T follicular helper cell (primary cell): ENCODE measurements around the gene RGS9BP.
"Not testable (repeated sequence)": the region's sequence is repeated elsewhere in the genome, so short reads cannot be mapped to it uniquely, and the experiment has no call there.

Experiments used
- DNase-seq: peaks from one replicate; pipeline ENCODE4 v3.0.0-alpha.2; 2020; ENCODE audit warnings: low read depth
- total RNA-seq, 2 experiments: gene quantifications; one replicate each; lab custom pipeline; 2026; lab: John Stamatoyannopoulos, UW

The RGS9BP gene, protein sequence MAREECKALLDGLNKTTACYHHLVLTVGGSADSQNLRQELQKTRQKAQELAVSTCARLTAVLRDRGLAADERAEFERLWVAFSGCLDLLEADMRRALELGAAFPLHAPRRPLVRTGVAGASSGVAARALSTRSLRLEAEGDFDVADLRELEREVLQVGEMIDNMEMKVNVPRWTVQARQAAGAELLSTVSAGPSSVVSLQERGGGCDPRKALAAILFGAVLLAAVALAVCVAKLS
- total RNA-seq: 0.04 to 0.48 reads per million in 2 experiments

DNA sequence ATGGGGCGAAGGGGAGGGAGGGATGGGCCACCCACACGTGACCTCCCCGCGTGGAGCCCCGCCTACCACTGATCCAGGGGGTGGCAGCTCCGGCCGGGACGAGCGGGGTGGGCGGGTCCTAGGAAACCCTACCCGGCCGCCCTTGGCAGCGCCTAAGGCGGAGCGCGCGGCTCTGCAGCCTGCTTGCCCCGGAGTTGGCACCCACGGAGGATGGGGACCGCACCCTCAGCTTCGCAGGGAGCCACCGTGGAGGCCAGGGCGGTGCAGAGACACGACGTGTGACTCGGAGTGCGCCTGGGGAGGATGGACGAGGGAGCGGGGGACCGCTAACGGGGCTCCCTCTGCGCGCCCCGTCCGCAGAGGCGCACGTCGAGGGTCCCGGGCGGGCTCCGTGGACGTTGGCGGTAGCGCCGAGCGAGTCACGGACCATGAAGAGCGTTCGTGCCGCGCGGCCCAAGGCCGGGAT is at the start of gene RGS9BP:
Gene RGS9BP (plus strand): TSS at position 129 of the 466 bp plus-strand sequence. CDS start 416 bp downstream, outside the sequence.
- peak; percentile 58 for DNase-seq

- DNase-seq: no peak
Observed at GRCh38 chr19:32626969-32627368, 48.7 kb upstream of the RGS9BP start.

DNA sequence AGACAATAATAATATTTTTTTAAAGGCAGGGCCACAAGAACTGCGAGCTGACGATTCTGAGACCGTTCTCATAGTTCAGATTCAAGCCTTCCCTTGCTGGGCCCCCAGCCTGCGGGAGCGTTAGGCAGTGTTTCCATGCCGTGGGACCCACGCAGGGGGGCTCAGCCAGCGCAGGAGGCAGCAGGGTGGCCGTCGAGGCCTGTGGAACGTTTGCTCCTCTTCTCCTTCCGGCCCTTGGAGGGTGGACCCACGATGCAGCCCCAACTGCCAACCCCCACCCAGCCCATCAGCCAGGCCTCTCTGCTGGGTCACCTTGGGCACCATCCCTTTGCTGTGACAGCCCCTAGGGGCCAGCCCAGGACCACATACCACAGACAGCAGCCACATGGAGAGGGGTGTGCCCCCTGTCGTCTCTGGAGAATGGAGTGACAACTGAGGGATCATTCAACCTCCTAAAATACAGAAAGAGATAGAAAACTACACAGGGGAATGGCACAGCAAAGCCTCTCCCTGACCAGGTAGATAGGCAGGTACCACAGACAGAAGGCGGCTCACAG is 47.9 kb upstream of the RGS9BP start:
- no peak for DNase-seq

DNA sequence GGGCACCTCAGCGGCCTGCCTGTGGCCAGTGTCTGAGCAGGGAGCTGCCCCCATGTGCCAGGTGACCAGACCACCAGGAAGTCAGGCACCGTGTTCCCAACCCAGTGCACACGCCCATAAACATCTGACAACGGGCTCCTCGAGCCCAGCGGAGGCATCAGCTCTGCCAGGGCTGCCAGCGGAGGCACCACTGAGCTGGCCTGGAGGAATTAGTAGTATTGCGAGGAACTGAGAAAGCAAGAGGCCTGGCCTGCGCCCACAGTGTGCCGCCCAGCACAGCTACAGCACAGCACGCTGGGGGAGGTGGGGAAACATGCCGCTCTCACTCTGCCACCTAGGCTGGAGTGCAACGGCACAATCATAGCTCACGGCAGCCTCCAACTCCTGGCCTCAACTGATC is 45.3 kb upstream of the RGS9BP start:
- no peak for DNase-seq

DNA sequence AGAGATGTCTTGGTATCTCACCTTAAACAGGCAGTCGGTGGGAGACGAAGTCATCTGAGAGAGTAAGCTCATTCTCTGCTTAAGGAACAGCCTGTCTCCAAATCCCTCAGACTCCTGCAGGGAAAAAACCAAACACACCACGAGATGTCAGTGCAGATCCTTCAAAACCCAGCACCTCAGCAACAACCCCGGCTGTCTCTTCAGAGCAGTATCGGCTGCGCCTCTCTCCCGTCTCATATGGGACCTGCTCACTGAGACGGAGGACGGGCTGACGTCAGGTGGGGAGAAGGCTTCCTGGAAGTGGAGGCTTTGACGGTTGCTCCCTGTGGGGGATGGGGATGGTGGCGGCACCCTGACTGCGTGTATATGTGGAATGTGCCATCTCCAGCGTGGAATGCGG is 44.3 kb upstream of the RGS9BP start:
- no peak for DNase-seq

DNA sequence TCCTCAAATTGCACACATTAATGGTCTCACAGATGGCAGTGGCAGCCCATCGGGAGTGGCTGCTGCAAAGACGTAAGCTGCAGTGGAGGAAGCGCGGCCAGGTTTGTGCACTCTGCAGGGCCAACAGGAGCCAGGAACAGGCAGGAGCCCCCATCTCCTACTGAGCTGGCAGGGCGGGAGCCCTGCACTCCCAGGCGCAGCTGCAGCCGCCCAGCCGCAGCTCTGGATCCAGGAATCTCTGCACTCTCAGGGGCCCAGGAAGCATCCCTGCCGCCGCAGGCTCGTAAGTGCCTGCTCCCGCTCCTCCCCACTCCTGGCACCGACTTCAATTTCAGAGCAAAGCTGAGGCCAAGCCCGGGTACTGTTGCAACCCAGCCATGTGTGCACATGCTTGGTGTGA is 38.2 kb upstream of the RGS9BP start:
- no peak for DNase-seq

DNA sequence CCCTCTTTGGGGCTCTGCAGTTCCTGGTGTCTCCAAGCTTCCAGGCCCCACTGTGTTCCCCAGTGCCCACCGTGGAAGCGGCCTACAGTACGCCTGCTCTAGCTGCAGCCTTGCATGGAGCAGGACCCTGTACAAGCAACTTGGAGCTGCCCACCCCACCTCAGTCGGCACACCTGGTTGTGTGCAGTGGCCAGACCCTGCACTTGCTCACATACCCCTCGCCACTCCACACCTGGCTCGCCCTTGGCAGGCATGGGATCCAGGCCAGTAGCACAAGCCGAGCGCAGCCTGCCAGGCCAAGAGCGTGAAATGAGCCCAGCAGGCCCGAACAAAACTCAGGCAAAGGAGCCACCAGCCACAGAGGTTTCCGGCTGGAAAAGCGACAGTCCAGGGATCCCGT is 37.0 kb upstream of the RGS9BP start:
- no peak for DNase-seq

GRCh38 chr19:32642771-32643170 is 32.9 kb upstream of the RGS9BP start:
- DNase-seq: peak; percentile 25

- no peak for DNase-seq
Observed at GRCh38 chr19:32646556-32646955, 29.1 kb upstream of the RGS9BP start.

- DNase-seq: no peak
Observed at GRCh38 chr19:32647361-32647760, 28.3 kb upstream of the RGS9BP start.

GRCh38 chr19:32649751-32650150 is 25.9 kb upstream of the RGS9BP start:
- DNase-seq: no peak

GRCh38 chr19:32650671-32651070 is 25.0 kb upstream of the RGS9BP start:
- DNase-seq: no peak

DNA sequence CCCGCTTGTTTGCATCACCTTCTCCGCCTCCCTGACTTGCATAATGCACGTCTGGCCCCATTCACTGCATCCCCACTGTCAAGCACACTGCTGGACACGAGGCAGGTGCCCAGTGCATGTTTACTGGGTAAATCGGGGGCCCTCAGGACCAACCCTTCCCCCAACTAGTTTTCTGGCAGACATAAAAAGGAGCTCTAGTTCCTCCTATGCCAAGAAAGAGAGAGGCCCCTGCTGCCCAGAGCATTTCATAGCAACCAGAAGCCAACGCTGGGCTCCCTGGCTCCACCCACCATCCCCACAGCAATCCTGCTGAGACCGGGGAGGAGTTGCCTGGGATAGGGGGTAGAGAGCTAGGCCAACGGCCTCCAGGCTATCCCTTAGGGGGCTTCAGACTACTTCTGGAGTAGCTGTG is 23.9 kb upstream of the RGS9BP start:
- DNase-seq: no peak

DNA sequence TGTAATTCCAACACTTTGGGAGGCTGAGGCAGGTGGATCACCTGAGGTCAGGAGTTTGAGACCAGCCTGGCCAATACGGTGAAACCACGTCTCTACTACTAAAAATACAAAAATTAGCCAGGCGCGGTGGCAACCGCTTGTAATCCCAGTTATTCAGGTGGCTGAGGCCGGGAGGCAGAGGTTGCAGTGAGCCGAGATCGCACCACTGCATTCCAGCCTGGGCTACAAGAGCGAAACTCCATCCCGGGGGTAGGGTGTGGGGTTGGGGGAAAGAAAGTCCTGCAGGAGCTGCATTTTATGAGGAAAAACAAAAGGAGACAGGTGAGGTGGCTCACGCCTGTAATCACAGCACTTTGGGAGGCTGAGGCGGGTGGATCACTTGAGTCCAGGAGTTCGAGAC is 23.3 kb upstream of the RGS9BP start:
- not testable (repeated sequence) for DNase-seq

- DNase-seq: no peak
Observed at GRCh38 chr19:32652894-32653598, 22.6 kb upstream of the RGS9BP start.

- no peak for DNase-seq
Observed at GRCh38 chr19:32653599-32653915, 22.1 kb upstream of the RGS9BP start.

DNA sequence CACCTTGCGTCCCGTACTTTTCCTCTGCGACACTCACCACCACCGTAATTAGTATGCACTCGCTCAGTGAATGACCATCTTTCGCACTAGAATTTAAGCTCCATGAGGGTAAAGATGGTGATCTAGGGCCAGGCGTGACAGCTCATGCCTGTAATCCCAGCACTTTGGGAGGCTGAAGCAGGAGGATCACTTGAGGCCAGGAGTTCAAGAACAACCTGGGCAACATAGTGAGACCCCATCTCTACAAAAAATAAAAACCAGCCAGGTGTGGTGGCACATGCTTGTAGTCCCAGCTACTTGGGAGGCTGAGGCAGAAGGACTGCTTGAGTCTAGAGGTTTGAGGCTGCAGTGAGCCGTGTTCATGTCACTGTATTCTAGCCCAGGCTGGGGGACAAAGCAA is 19.3 kb upstream of the RGS9BP start:
- DNase-seq: not testable (repeated sequence)

GRCh38 chr19:32658075-32658474 is 17.6 kb upstream of the RGS9BP start:
- DNase-seq: no peak

- DNase-seq: no peak
Observed at GRCh38 chr19:32658527-32658926, 17.1 kb upstream of the RGS9BP start.

DNA sequence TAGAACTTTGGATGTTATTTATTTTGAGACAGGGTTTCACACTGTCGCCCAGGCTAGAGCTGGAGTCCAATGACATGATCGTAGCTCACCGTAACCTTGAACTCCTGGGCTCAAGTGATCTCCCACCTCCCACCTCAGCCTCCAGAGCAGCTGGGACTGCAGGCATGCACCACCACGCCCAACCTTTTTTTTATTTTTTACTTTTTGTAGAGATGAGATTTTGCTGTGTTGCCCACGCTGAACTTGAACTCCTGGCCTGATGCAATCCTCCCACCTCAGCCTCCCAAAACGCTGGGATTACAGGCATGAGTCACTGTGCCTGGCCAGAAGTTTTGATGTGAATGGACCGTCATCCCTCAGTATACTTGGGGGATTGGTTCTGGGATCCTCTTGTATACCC is 14.3 kb upstream of the RGS9BP start:
- DNase-seq: no peak

DNA sequence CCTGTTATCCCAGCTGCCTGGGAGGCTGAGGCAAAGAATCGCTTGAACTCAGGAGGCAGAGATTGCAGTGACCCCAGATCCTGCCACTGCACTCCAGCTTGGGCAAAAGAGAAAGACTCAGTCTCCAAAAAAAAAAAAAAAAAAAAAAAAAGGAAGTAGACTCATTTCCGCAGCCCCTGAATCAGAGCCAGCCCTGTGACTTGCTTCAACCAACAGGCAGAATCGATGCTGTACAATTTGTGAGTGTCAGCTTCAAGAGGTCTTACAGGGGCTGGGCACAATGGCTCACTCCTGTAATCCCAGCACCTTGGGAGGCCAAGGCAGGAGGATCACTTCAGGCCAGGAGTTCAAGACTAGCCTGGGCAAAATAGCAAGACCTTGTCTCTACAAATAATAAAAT is 13.5 kb upstream of the RGS9BP start:
- no peak for DNase-seq

DNA sequence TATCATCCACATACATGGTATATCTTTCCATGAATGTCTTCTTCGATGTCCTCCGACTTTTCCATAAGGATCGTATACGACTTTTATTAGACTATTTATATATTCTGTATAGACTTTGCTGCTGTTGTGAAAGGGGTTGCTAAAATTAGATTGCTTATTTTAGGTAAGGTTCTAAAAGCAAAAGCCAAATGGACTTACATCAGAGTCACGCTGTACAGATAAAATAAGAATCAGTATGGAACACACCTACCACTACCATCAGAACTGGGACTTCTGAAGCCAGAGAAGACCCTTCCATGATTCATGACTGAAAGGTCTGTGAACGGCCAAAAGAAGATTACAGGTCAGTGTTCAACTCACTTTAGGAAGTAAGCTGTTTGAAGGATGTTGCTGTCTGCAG is 9.6 kb upstream of the RGS9BP start:
- DNase-seq: no peak

- DNase-seq: no peak
Observed at GRCh38 chr19:32669310-32669709, 6.3 kb upstream of the RGS9BP start.
